ENCODE measurements around the gene MOSPD3.

The MOSPD3 gene

GRCh38 chr7:100575746-100576383 lies 36.5 kb upstream of the MOSPD3 start:
- no peak for DNase-seq

DNA sequence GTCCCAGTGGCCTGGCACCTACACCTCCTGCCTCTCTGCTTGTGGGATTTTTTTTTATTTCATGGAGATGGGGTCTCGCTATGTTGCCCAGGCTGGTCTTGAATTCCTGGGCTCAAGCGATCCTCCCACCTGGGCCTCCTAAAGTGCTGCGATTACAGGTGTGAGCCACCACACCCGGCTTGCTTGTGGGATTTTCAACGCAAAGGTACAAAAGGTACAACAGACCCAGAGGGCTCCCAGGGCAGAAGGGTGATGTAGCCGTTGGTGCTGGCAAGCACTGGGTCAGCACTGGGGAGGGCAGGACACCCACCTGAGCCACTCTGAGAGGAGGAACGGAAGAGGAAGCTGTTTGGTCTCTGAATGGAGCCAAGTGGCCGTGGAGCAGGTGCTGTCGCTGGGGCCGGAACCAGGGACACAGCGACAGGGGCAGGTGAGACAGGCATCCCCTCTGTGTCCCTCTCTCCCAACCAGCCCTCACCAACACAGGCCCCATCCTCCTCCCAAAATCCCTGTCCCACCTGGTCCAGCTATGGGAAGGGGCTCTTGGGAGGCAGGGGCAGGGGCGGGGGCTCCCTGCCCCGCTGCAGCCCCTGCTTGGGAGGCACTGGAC lies 35.9 kb upstream of the MOSPD3 start:
- no peak for DNase-seq

- DNase-seq, result no peak
These were observed 35.2 kb upstream of the MOSPD3 start for GRCh38 chr7:100577103-100577502.

DNA sequence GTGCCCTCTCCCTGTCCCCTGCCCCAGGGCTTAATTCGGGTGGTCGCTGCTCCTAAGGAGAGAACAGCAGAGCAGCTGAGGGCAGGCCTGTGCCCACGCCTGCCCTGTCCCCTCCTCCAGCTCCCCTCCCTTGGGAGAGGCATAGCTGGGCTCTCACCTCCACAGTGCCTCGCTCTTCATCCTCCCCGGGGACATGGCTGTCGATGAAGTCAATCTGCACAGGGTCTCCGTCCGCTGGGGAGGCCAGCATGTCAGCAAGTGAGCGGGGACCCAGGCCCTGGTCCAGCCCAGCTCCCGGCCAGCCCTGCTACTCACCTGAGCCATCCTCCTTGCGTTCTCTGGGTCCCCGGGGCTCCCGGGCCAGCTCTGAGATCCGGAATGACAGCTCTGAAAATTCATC lies 34.8 kb upstream of the MOSPD3 start:
- no peak for DNase-seq

DNA sequence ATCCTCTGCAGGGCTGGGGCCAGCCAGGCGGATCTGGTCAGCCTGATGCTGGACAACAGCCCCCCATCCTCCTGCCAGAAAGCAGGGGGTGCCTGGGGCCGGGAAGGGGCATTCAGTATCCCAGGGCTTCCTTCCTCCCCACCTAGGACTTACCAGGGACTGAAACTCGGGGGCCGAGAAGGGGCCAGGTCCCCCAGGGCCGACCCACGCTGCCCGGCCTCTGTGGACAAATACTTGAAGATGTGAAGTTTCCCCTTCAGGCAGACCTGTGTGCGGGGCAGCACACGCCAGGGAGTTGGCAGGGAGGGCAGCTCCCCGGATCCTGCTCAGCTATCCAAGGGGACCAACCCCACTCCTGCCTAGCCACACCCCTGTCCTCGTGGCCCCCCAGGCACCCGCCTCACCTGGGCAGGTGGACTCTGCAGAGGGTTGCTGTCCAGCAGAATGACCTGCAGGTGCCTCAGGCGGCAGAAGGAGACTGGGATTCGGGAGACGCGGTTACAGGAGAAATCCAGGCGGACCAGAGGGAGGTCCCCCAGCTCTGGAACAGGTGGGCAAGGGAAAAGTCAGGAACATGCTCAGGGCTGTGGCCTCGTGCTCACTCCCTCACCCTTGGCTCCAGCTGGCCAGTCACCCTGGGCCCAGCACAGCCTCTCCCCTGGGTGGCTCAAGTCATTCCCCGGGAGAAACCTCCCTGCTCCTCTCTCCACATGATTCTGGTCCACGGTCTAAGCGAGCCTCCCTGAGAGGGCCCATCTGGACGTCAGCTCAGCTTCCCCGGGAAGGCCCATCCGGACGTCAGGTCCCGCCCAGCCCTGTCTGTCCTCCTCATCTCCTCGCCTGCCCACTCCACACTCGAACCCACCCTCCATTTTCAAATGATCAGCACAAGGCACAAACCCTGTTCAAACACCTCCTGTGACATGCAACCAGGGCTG lies 33.8 kb upstream of the MOSPD3 start:
- DNase-seq, result no peak

- no peak for DNase-seq
These were observed 31.7 kb upstream of the MOSPD3 start for GRCh38 chr7:100580466-100581283.

- DNase-seq, result no peak
These were observed 30.2 kb upstream of the MOSPD3 start for GRCh38 chr7:100582041-100582579.

DNA sequence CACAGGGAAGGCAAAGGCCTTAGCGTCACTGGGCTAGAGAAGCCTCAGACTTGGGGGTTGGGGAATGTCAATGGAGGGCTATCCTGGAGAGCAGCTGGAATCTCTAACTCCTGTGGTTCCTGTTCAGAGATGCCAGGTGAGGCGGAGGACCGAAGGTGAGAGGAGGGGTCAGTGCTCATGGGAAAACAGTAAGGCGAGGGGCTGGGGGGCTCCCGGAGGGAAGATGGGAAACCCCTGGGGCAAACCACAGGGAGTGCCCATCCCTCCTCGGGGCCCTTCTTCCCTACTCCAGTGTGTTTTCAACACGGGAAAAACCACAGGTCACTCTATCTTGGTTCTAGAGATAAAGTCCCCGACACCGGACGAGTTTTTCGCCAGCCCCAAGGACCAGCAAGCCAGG lies 29.7 kb upstream of the MOSPD3 start:
- no peak for DNase-seq

DNA sequence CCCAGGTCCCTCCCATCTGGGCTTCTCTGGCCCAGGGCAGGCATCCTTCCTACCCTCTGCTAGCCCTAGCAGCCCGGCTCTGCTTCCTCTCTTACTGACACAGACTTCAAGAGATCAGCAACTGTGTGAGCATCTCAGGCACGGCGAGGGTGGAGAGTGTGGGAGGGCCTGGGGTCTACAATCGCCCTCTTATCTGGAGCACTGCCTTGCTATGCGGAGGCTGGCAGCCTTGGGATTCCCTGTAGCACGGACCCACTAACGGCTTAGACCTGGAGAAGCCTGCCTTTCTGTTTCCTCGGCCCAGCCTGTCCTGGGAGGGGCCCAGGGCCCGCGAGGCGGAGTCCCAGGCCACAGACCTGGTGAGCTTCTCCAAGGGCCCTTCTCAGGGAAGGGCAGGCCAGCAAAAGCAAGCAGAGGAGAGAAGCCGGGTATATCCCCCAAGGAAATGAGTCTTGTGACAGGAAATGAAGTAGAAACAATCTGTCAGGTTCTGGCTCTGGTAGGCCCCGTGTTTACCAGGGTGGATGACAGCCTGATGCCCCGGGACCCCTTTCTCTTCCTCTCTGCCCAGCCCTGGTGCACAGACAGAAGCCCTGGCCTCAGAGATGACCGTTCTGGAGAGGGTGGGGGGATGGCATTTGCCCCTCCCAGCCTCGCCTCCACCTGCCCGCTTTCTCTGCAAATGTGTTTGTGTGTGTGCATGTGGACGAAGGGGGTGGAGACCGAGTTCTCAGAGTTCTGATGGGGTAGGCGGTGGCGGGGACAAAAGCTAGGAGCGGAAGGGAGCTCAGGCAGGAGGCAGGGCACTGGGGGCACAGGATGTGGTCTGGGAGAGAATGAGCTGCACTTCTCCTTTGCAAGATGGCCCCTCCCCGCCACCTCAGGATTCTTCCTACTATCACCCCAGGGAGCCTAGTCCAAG lies 28.9 kb upstream of the MOSPD3 start:
- DNase-seq, result peak; percentile 58

- DNase-seq, result no peak
These were observed 28.2 kb upstream of the MOSPD3 start for GRCh38 chr7:100584054-100584682.

DNA sequence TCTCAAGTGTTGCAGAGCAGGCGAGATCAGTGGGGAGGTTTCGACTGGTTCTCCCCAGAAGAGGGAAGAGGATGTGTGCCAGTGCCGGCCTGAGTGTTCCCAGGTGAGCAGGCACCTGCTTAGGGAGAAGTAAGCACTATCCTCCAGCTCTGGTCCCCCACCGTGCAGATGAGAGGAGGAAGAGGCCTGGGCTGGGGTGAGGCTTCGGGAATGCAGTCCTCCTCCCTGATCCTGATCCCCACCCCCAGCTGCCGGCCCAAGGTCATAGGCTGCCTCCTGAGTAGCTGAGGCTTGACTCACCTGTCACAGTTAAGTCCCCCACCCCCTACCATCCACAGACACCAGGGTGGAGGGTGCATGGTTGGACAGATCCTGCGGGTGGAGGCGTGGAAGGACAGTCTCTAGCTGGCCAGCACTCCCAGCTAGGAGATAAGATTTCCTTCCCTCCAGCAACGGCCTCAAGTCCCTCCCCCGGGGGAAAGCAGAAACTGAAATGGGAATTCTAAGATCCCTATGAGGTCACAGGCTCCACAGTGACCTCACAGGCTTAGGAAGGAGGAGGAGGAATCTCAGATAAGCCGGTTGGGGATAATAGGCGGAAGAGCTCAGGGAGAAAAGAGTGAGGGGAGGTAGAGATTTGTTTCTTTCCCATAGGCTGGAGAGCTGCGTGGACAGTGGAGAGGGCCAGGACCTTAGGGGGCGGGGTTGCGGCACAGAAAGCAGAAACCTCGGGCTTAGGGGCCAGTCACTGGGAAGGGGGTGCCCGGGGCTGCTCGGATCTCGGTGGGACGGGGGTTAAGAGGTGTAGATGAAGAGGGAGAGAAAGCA lies 27.4 kb upstream of the MOSPD3 start:
- DNase-seq, result no peak

- DNase-seq, result peak; percentile 60
These were observed 26.7 kb upstream of the MOSPD3 start, which contains the start of gene LRCH4 for GRCh38 chr7:100585511-100586265. TSS of gene LRCH4 (minus strand) at chr7:100586129. CDS start at chr7:100586100, 29 bp downstream.

GRCh38 chr7:100586266-100587025 lies 25.9 kb upstream of the MOSPD3 start, which contains the start of gene FBXO24:
TSS of gene FBXO24 (plus strand) at chr7:100586328. CDS start at chr7:100586626, 298 bp downstream.
- DNase-seq, result peak; percentile 99

DNA sequence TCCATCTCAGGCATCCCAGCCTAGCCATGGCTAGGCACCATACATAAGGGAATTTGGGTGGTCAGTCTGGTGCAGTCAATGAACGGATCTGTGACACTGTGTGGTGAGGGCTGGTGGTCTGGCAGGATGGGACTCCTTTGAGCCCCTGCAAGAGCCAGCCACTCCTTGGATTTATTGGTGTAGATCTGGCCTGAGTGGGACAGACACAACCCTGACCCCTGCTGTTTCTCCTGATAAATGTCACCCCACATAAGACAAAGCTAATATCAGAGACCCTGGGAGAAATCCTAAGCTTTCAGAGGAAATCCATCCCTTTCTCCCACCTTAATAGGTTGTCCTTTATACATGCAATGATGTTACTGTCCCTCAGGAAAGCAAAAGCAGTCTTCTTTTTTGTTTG lies 23.9 kb upstream of the MOSPD3 start:
- no peak for DNase-seq

GRCh38 chr7:100589341-100589947 lies 22.9 kb upstream of the MOSPD3 start:
- no peak for DNase-seq

GRCh38 chr7:100590077-100590737 lies 22.1 kb upstream of the MOSPD3 start:
- DNase-seq, result no peak

GRCh38 chr7:100591596-100591995 lies 20.7 kb upstream of the MOSPD3 start:
- no peak for DNase-seq
